Measurements from ENCODE around the gene INO80B.

INO80B gene

DNA sequence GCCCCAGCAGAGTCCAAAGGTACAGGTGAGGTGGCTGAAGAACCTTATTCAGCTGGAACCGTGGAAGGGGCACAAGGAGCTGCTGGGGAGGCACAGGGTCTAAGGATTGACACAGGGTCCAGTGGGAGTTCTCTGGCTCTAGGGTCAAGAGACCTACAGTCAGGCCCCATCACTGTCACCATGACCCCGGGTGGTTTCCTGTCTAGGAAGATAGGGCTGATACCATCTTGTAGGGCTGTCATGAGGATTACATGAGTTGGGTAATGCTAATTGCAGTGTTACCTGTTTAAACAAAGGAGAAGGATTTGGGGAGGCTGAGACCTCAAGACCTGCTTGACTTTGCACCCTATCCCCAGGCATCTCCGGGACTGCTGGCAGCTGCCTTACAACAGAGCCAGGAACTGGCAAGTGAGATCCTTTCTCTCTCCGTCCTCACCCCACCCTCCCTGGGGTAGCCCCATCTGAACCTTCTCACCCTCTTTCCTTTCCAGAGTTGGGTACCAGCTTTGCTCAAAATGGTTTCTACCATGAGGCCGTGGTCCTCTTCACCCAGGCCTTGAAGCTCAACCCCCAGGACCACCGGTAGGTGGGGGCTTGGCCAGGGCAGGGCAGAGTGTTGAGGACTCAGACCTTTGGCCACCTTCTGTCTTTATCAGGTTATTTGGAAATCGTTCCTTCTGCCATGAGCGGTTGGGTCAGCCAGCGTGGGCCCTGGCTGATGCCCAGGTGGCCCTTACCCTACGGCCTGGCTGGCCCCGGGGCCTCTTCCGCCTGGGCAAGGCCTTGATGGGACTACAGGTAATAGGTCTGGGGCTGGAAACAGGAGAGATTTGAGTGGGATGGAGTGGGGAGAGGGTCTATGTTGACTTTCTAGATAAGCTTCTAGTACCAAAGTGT is 37.0 kb downstream of the INO80B start:
- no peak overlapping the region for H3K27ac ChIP-seq (ENCODE audit: low read depth, low read length)
- no peaks in the 10 kb centered on the region for H3K9me3 ChIP-seq (ENCODE audit: control insufficient read depth, insufficient read depth, low read length)
- no peaks in the 10 kb centered on the region for H3K79me2 ChIP-seq (ENCODE audit: control insufficient read depth, low read length)
- no peak overlapping the region for H3K4me3 ChIP-seq (ENCODE audit: low read length)
- no peaks in the 10 kb centered on the region for H3K4me1 ChIP-seq (ENCODE audit: control insufficient read depth, low read length)
- TF ChIP-seq CTCF (IDR thresholded peaks at IDR 0.05; ENCODE audit: low read depth, low read length, poor library complexity, severe bottlenecking), result no peak
- no peaks in the 10 kb centered on the region for H3K9me2 ChIP-seq (replicated peaks; ENCODE audit: control insufficient read depth, low read length)
- H3K36me3 ChIP-seq (ENCODE audit: control insufficient read depth, low read length), result peaks cover 29% of the 10 kb centered on the region
- H3K4me2 ChIP-seq (ENCODE audit: low read length), result no peak overlapping the region
- no peaks in the 10 kb centered on the region for H4K20me1 ChIP-seq (ENCODE audit: control insufficient read depth, insufficient read depth, low read depth, low read length)
- H3K27me3 ChIP-seq (ENCODE audit: control insufficient read depth, low read length), result no peaks in the 10 kb centered on the region
- no peaks in the 10 kb centered on the region for H3F3A ChIP-seq (ENCODE audit: control insufficient read depth, insufficient read depth)

DNA sequence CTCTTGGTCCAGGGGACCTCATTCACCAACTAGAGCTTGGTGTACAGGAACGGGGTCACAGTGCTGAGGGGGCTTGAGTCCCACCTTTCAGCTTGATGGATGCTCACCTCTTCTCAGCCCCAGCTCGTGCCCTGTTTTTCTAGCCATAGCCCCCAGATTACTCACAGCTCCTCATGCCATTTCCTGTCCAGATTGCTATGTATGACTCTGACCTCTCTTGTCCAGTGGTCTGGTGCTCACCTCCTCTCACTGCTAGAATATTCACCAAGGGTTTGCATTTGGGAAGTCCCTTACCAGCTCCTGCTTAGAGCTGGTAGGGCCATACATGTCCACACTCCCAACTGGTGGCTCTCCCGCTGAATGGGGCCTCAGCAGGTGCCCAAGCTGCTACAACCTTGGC is 38.7 kb downstream of the INO80B start:
- H3K4me1 ChIP-seq (ENCODE audit: control insufficient read depth, low read length), result peaks cover 4% of the 10 kb centered on the region; the same call in 1 of the 2 replicates
- no peak overlapping the region for H3K4me3 ChIP-seq (ENCODE audit: low read length)
- TF ChIP-seq CTCF (IDR thresholded peaks at IDR 0.05; ENCODE audit: low read depth, low read length, poor library complexity, severe bottlenecking) (no peak), EZH2phosphoT487 (IDR thresholded peaks at IDR 0.05; ENCODE audit: borderline replicate concordance, low read length) (no peak)
- no peaks in the 10 kb centered on the region for H3K9me2 ChIP-seq (replicated peaks; ENCODE audit: control insufficient read depth, low read length)
- H4K20me1 ChIP-seq (ENCODE audit: control insufficient read depth, insufficient read depth, low read depth, low read length), result no peaks in the 10 kb centered on the region
- H3K4me2 ChIP-seq (ENCODE audit: low read length), result no peak overlapping the region
- no peaks in the 10 kb centered on the region for H3K79me2 ChIP-seq (ENCODE audit: control insufficient read depth, low read length)
- no peaks in the 10 kb centered on the region for H3F3A ChIP-seq (ENCODE audit: control insufficient read depth, insufficient read depth)
- H3K27me3 ChIP-seq (ENCODE audit: control insufficient read depth, low read length), result peaks cover 11% of the 10 kb centered on the region
- H3K9me3 ChIP-seq (ENCODE audit: control insufficient read depth, insufficient read depth, low read length), result no peaks in the 10 kb centered on the region
- H3K36me3 ChIP-seq (ENCODE audit: control insufficient read depth, low read length), result peaks cover 29% of the 10 kb centered on the region
- no peak overlapping the region for H3K27ac ChIP-seq (ENCODE audit: low read depth, low read length)

- no peaks in the 10 kb centered on the region for H3F3A ChIP-seq (ENCODE audit: control insufficient read depth, insufficient read depth)
- H3K4me3 ChIP-seq (ENCODE audit: low read length), result no peak overlapping the region
- no peak overlapping the region for H3K4me2 ChIP-seq (ENCODE audit: low read length)
- H3K79me2 ChIP-seq (ENCODE audit: control insufficient read depth, low read length), result no peaks in the 10 kb centered on the region
- peaks cover 29% of the 10 kb centered on the region for H3K36me3 ChIP-seq (ENCODE audit: control insufficient read depth, low read length)
- no peaks in the 10 kb centered on the region for H3K9me2 ChIP-seq (replicated peaks; ENCODE audit: control insufficient read depth, low read length)
- no peak overlapping the region for H3K27ac ChIP-seq (ENCODE audit: low read depth, low read length)
- H3K9me3 ChIP-seq (ENCODE audit: control insufficient read depth, insufficient read depth, low read length), result no peaks in the 10 kb centered on the region
- H3K27me3 ChIP-seq (ENCODE audit: control insufficient read depth, low read length), result peaks cover 30% of the 10 kb centered on the region
- no peak for TF ChIP-seq CTCF (IDR thresholded peaks at IDR 0.05; ENCODE audit: low read depth, low read length, poor library complexity, severe bottlenecking)
- no peak for TF ChIP-seq EZH2phosphoT487 (IDR thresholded peaks at IDR 0.05; ENCODE audit: borderline replicate concordance, low read length)
- H3K4me1 ChIP-seq (ENCODE audit: control insufficient read depth, low read length), result peaks cover 6% of the 10 kb centered on the region; the same call in 1 of the 2 replicates
- H4K20me1 ChIP-seq (ENCODE audit: control insufficient read depth, insufficient read depth, low read depth, low read length), result no peaks in the 10 kb centered on the region
These were observed 40.6 kb downstream of the INO80B start for GRCh38 chr2:74495440-74495839.
